Effector CD8-positive, alpha-beta T cell (primary cell): Measurements from ENCODE around the gene CHCHD4.

Experiments used
- DNase-seq: peaks from one replicate; lab custom pipeline; 2025; lab: John Stamatoyannopoulos, UW
- total RNA-seq, 4 experiments: gene quantifications; one replicate each; lab custom pipeline; 2026; lab: John Stamatoyannopoulos, UW

Gene CHCHD4
- total RNA-seq: 7.4 to 12.5 (median 10.7) reads per million in 4 experiments

DNA sequence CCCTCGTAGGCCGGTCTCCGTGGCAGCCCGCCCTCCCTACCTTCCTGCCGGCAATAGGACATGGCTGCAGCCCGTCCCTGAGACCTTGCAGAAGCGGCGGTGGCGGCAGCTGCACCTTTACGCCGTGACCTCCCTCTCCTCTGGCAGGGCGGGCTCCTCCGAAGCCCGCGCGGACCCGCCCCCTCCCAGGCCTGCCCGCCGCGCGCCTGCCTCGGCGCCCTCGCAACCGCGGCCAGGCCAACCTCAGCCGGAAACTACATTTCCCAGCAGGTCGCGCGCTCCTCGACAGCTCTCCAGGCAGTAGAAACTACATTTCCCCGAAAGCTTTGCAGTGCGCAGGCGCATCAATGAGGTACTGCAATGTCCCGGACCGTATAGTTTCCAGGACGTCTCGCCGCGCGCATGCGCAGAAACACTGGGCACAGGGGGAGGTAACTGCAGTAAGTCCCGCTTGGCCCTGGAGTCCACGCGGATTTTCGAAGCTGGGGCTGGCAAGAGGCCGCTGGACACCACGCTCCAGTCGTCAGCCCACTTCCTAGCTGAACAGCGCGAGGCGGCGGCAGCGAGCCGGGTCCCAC, at the start of gene CHCHD4, which contains the start of gene TMEM43:
Gene CHCHD4, minus strand, starts transcription at position 256 of the 578 bp plus-strand sequence. Its CDS starts 194 bp downstream, at position 62.
Gene TMEM43, plus strand, starts transcription at position 438 of the 578 bp plus-strand sequence. CDS start 142 bp downstream, outside the sequence.
- peak; percentile 98 for DNase-seq

DNA sequence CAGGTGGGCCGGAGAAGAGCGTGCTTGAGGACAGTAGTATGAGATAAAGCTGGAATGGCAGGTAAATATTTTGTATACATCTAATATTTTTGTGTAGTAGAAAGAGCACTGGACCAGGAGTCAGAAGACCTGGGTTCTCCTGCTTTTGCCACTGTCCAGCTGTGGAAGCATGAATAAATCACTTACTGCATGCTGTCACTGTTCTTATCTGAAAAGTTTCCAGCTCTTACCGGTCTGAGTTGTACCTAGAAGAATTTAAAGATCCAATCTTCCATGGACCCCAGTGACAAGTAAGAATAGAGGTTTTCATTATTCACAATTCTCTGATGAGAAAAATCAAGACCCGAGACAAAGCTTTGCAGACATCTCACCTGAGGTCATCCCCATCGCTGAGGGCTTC, 47.8 kb upstream of the CHCHD4 start:
- DNase-seq: no peak

DNA sequence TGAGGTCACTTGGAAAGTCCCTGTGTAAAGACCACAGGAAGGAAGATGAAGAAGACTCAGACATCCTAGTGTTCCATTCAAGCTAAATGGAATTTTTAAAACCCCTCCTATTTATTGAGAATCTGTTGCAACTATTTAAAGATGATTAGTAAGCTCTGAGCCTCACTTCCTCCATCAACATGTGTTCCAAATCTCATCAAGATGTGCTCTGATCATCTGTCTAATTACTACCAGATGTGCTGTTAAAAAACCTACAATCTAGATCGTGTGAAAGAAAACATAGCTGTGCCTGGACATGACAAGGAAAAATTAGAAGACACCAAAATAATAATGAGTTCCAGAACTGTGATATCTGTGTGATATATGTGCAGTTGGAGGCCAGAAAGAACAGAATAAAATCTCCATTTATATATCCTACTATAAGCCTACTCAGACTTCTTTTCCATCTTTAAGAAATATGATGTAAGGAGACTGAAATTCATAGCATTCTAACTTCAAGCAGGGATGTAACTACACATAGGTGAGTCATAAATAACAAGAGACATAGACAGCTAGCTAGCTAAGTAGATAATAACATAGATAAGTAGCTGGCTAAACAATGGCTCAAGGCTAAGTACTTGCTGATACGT, 46.0 kb upstream of the CHCHD4 start:
- no peak for DNase-seq

DNA sequence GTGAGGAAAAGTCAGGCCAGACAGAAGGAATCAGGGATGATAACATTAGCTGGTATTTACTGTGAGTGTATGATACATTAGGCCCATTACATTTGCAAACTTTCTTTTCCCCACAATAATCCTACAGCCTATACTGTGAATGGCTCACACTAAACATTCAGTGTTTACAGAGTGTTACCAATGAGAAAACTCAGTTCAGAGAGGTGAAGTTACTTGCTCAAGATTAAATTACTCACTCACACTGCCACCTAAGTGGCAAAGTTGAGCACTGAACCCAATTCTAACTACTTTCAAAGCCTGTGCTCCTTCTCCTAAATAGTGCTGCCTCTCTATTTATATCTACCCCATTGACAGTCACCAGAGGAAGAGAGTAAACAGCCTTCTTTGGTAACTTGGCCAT, 45.2 kb upstream of the CHCHD4 start:
- DNase-seq: no peak

DNA sequence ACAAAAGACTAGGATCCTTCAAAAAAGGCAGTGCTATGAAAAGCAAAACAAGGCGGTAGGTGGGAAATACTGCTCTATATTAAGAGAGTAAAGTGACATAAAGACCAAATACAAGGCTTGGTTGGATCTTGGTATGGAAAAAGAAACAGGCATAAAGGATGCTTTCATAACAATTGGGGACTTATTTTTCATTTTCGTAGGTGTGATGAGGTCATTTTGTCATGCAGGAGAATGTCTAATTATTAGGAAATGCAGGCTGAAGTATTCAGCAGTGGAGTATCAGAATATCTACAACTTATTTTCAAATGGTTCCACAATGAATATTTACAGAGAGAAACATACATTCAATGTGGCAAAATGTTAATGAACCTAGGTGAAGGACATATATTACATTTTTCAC, 44.8 kb upstream of the CHCHD4 start:
- DNase-seq: no peak

DNA sequence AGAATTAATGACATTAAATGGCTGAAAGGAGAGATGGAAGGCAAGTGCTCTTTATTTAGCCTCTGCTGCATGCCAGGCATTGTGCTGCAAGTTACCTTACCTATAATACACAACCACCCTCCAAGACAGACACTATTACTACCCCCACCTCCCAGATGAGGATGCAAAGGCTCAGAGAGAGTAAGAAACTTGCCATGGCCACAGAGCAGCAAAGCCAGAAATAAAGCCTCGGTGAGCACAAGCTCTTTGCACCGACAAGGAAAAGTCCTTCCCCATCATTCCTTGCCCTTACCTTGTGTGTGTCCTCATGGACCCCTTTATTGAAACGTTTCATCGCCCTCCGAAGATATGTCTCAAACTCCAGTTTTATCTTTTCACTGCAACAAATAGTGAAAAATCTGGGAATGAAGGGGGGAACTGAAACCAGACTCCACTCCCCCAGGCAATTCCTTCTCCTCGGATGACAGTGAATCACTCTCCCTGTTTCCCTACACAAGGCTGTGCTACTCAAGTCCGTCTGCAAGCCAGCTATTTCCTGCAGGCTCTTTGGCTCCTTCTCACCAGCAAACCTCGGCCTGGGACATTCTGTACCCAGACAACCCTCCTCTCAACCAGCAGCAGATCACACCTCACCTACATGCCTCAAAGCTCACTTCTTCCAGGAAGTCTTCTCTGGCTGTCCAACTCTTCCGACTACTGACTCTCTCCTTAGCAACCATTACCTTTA, 42.4 kb upstream of the CHCHD4 start:
- DNase-seq: no peak

DNA sequence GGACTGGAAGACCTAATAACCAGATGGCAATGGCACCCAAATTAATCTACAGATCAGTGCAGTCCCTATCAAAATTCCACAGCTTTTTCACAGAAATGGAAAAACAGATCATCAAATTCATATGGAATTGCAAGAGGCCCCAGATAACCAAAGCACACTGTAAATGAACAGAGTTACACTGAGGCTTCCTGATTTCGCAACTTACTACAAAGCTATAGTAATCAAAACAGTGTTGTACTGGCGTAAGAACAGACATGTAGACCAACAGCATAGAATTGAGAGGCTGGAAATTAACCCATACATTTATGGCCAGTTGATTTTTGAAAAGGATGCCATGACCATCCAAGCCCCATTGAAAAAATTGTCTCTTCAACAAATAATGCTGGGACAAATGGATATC, 37.5 kb upstream of the CHCHD4 start:
- no peak for DNase-seq

DNA sequence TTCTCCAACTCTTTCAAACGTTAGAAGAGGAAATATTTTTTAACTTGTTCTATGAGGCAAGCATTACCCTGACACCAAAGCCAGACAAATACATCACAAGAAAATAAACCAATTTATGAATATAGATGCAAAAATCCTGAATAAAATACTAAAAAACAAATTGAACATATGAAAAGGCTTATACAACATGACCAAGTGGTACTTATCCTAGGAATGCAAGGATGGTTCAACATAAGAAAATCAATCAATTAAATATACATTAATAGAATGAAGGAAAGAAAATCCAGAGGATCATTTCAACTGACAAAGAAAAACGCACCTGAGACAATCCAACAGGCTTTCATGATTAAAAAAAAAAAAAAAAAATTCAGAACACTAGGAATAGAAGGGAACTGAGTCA, 36.6 kb upstream of the CHCHD4 start:
- DNase-seq: no peak

DNA sequence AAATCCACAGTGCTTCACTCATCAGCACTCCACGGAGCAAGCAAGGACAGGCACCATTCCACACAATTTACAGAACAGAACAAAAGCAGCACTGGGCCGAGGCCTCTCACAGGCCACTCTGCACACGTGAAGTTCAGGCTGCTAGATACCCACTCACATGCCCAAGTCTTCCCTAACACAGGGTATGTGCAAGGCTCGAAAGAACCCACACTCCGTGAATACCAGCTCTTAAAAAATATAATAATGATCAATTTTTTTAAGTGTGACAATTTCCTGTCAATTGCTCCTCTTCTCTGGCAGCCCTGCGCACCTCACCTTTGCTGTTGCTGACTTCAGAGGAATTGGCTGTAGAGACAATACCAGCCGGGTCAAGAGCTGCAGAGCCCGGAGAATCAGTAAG, 34.8 kb upstream of the CHCHD4 start:
- no peak for DNase-seq

DNA sequence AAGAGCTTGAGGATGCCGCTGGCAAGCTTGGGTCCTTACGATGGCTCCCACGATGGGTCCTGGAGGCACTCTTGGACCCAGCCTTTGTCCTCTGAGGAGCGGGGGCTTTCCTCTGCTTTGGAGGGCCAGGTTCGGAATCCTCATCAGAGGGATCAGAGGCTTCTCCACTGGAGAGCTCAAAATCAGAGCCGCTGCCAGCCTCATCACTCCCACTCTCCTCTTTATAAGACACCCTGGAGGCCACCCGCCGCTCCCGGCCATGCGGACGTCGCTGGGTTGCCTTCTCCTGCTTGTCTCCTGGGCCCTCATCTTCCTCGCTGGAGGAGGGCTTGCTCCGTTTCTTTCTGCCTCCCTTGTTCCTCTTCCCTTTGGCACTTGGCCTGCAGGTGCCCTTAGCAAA, 33.7 kb upstream of the CHCHD4 start:
- no peak for DNase-seq

DNA sequence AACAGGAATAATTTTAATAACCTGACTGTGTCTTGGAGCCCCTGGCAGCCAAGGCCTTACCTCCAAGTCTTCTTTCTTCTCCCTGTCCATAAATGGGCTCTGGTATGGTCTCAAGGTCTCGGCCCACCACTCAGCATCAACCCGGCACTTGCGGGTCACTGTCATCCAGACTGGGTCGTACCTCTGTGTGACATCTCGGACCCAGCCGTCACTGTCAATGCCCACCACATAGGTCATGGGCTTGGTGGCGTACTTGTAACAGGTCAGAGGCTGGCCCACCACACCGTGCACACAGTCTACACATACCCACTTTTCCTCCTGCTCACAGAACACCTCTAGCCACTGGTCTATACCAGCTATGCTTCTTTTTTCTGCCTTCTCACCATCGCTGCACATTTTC, 33.3 kb upstream of the CHCHD4 start:
- no peak for DNase-seq

DNA sequence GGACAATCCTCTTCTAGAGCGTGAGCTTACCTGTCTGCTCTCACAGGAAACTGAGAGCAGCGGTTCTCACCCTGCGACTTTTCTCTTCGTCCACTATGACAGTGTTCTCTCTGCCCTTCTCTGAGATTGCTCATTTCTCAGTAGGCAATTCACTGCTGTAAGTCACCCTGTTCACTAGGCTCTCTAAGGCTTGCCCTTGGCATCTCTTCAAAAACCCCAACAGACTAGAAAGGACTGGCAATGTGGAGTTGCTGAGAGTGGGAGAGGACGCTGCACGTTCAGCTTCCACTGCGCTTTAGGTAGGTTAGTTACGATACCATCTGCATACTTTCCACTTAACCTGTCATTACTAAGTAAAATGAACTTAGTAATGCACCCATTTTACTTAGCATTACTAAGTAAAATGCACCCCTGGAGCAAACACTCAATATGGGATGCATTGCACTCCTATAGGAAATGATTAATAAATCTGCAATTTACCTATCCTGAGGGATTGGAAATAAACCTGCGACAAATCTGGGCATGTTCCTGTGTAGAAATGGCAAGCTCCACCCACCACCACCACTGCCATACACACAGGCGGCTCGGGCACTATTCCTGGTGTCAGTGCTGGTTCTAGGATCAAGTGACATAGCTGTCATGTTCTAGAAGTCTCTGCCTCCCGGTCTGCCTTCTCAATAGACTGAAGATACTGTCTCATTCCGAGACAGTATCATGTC, 32.3 kb upstream of the CHCHD4 start:
- no peak for DNase-seq

DNA sequence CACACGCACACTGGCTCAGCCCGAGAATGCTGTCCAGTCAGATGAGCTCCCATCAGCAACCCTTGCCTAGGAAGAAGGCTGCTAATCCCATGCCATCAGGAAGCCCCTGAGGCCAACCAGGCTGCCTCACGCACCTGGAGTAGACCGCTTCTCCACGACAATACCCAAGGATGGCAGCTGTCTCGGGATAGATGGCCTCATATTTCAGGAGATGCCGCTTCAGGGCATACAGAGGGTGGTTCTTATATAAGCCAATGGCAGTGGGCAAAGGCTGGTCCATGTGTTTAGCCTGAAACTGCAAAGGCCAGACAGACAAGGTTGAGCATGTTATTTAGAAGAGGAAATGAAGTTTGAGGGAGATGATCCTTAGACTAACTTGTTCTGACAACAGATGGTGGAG, 31.5 kb upstream of the CHCHD4 start:
- DNase-seq: no peak

DNA sequence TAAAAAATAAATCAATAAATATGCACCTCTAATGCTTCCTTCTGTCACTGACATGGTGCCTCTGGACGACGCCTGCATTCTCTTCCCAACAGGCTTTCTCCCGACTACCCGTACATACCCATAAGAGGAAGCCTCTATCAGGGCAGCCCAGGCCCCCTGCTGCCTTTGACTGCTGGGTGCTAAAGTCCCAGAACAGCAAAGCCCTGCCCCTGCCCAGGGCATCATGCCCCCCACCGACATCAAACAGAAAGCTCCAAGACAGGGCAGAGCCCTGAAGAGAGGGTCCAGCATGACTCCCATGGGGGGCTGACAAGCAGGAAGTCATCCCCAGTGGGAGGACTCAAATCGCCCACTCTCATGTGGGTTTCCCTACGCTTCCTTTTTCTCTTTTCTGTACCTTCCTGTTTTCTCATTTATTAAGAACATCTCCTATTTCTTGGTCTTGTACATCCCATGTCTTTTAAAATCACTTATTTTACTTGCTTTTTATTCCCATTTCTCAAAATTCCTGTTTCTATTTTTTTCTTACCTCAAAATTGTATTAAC, 30.3 kb upstream of the CHCHD4 start:
- DNase-seq: no peak

DNA sequence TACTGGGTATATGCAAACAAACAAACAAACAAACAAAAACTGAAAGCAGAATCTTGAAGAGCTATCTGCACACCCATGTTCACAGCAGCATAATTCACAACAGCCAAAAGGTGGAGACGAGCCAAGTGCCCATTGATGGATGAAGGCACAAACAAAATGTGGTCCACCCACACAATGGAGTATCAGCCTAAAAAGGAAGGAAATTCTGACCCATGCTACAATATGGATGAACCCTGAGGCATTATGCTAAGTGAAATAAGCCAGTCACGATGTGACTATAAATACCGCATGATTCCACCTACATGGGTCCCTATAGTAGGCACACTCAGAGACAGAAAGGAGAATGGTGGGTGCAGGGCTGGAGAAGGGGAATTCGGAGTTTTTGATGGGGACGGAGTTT, 29.6 kb upstream of the CHCHD4 start:
- no peak for DNase-seq

DNA sequence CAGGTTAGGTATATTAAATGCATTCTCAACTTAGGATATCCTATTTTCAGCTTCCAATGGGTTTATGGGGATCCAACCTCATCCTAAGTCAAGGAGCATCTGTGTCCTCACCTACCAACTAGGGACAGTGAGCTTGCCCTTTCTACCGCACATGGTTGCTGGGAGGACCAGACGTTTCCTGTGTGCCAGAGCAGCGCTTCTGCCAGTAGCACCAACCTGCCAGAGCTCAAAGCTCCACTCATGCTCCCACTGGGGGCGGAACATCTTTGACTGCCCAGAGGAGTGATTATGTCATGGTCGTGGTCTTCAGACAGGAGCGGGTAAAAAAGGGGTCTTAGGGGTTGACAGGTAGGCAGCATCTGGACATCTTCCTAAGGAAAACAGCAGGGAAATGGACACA, 29.0 kb upstream of the CHCHD4 start:
- no peak for DNase-seq

DNA sequence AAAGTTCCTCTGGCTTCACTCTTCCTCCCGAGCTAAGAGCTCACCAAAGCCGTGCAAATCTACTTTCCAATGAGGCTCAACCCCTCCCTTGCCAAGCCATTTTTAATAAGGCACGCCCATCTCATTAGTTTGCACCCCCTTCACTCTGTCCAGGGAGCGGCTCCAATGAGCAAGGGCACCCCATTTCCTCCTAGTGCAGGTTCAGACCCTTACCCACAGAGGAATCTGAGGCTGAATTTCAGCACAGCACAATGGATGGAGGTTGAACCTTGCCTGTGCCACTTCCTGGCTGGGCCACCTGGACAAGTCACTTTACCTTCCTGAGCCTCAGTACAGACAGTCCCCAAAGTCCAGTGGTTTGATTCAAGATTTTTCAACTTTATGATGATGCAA, 28.3 kb upstream of the CHCHD4 start:
- no peak for DNase-seq

DNA sequence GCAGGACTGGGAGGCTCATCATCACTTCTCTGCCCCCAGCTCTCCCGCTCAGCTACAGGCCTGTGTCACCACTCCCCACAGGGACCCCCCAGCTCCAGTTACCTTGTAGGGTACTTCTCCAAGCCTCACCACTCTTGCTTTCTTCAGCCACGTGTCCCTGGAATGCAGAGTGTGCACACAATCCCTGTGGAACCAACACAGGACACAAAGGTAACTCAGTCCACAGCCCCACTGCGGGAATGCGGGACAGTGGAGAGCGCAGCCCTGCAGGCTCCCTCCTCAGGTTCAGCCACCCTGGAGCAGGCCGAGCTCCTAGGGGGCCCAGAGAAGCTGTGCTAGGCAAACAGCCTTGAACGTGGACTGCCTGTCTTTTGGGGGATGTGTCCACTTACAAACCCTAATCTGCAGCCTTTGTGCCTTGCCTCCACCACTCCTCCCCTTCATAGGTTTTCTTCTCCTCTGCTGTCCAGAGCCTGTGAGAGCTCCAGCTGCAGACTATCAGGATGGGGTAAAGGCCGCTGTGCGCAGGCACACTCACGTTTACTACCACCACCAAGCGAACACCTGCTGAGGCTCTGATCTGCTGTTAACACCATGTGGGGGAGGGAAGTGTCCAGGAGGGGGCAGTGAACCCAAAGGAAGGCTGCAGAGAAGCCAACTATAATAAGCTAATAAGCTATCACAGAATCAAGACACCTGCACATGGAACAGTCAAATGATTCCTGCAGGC, 27.7 kb upstream of the CHCHD4 start:
- no peak for DNase-seq

DNA sequence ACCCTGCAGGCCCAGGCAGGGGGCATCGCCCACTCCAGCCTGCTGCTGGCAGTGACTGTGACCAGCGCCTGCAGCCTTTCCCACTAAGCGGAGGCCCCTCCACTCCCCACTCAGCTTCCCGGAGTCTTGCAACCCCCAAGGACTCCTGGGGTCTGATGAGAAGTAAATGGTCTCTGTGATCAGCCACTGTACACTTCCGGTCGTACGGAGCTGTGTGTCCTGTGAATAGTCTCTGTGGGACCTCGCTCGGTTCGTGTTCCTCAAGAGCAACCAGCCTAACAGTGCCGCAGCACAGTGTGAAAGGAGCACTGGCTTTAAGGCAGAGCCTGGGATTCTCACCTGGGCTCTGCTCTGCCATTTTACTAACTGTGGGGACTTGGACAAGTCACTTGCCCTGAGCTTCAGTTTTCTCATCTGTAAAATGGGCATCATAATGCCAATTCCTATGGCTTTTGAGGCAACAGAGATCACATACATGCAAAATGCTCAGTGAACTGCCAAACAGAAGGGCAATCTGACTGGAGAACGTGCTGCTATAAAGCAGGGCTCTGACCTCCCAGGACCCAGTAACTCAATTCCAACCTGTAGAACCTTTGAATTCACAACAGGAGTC, 26.9 kb upstream of the CHCHD4 start:
- DNase-seq: no peak

DNA sequence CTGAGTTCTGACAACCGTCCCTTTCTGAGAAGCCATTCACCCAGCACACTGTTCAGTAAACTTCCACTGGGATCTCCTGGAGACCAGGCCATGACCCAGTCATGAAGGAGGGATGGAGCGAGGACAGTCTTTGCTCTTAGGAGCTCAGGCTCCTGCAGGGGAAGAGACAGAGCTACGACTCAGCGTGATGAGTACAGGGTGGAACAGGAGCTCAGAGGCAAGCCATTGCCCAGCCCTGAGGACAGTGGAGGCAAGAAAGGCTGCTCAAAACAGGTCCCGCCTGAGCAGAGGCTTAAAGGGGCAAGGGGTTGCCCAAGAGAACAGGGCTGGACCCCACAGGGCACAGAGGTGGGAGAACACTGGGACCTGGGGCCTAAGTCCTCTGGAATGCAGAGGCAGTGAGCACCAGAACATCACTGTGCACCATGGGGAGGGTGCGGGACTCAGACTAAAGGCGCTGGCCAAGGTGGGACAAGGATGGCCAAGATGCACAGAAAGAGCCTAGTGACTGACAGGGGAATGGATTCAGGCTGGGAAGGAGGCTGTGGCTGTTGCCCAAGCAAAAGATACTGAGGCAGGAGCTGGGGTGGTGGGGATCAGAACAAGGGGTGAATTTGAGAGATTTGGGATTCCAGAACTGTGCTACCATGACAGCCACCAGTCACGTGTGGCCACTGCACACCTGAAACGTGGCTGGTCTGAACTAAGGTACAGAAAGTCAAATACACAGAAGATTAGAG, 26.0 kb upstream of the CHCHD4 start:
- DNase-seq: no peak
